ENCODE results near the gene CMIP. TPM values are rescaled to one million over a fixed set of nuclear protein-coding genes. Genes with fewer than 3 reads are reported as not detected.

The CMIP gene
- polyA plus RNA-seq, 1 of the 3 experiments (the other 2 are of a cell fraction) = 5.4 TPM

- no peak overlapping the region for H2AFZ ChIP-seq (ENCODE audit: low read depth)
- no peak for TF ChIP-seq EP300 (IDR thresholded peaks at IDR 0.05; ENCODE audit: borderline replicate concordance in 1 of 2, low read depth in 1 of 2, low read length in 1 of 2)
- TF ChIP-seq TCF12 (IDR thresholded peaks at IDR 0.05) = no peak
- TF ChIP-seq RAD21 (IDR thresholded peaks at IDR 0.05; ENCODE audit: low read length) = no peak
- no peak for DNase-seq
- no peaks in the 10 kb centered on the region for H3F3A ChIP-seq (replicated peaks; ENCODE audit: insufficient read depth)
- no peak overlapping the region for H3K9ac ChIP-seq
- H3K36me3 ChIP-seq (replicated peaks in 1 of 2; ENCODE audit: control insufficient read depth in 1 of 2, insufficient read depth in 2 of 2, low read length in 1 of 2) = no peaks in the 10 kb centered on the region
- H3K4me2 ChIP-seq = no peak overlapping the region
- H3K4me1 ChIP-seq (ENCODE audit: control insufficient read depth in 1 of 2, insufficient read depth in 2 of 2, low read depth in 1 of 2, low read length in 1 of 2) = peaks cover 5 to 16% of the 10 kb centered on the region in 2 experiments; a peak in 1 of 4 replicates
- no peaks in the 10 kb centered on the region for H3K27me3 ChIP-seq (ENCODE audit: insufficient read depth)
- 84% methylated on average over 15 of the region's 15 CpGs for WGBS (ENCODE audit: low lambda C conversion rate)
- ChIA-PET CTCF (interaction anchor here (1.7 kb wide), 1 partner anchor 12 kb away, joined by 4 read pairs; no protein-coding TSS in a partner anchor), POLR2A (no interaction called here)
- H3K4me3 ChIP-seq (ENCODE audit: low read depth in 2 of 2, low read length in 1 of 2) = no peak overlapping the region
- H3K79me2 ChIP-seq (ENCODE audit: insufficient read depth) = no peaks in the 10 kb centered on the region
- H3K27ac ChIP-seq (ENCODE audit: low read depth in 2 of 2, low read length in 1 of 2) = no peak overlapping the region
- no peaks in the 10 kb centered on the region for H3K9me3 ChIP-seq
- peaks cover 7% of the 10 kb centered on the region; the same call in 1 of the 2 replicates for H4K20me1 ChIP-seq (ENCODE audit: insufficient read depth)
- no peaks in the 10 kb centered on the region for H3K9me2 ChIP-seq
Measured at GRCh38 chr16:81635063-81635937, 190.7 kb downstream of the CMIP start.

GRCh38 chr16:81636298-81636993 is 191.8 kb downstream of the CMIP start:
- Histone ChIP-seq H3K27me3 (ENCODE audit: insufficient read depth) (no peaks in the 10 kb centered on the region), H3K4me2 (no peak overlapping the region), H3K79me2 (ENCODE audit: insufficient read depth) (no peaks in the 10 kb centered on the region), H3K4me3 (ENCODE audit: low read depth in 2 of 2, low read length in 1 of 2) (no peak overlapping the region), H3K36me3 (replicated peaks in 1 of 2; ENCODE audit: control insufficient read depth in 1 of 2, insufficient read depth in 2 of 2, low read length in 1 of 2) (no peaks in the 10 kb centered on the region), H4K20me1 (ENCODE audit: insufficient read depth) (peaks cover 7% of the 10 kb centered on the region; the same call in 1 of the 2 replicates), H3K9me2 (no peaks in the 10 kb centered on the region), H2AFZ (ENCODE audit: low read depth) (no peak overlapping the region), H3K27ac (ENCODE audit: low read depth in 2 of 2, low read length in 1 of 2) (no peak overlapping the region), H3K9ac (no peak overlapping the region), H3F3A (replicated peaks; ENCODE audit: insufficient read depth) (no peaks in the 10 kb centered on the region), H3K4me1 (ENCODE audit: control insufficient read depth in 1 of 2, insufficient read depth in 2 of 2, low read depth in 1 of 2, low read length in 1 of 2) (peaks cover 5 to 26% of the 10 kb centered on the region in 2 experiments; a peak in 1 of 4 replicates), H3K9me3 (no peaks in the 10 kb centered on the region)
- no peak for TF ChIP-seq TAF1 (IDR thresholded peaks at IDR 0.05; ENCODE audit: borderline replicate concordance, low read depth, low read length)
- no peak for TF ChIP-seq EP300 (IDR thresholded peaks at IDR 0.05; ENCODE audit: borderline replicate concordance in 1 of 2, low read depth in 1 of 2, low read length in 1 of 2)
- no peak for TF ChIP-seq MAX (IDR thresholded peaks at IDR 0.05; ENCODE audit: low read depth)
- no peak for TF ChIP-seq RFX5 (IDR thresholded peaks at IDR 0.05; ENCODE audit: low read length)
- TF ChIP-seq RAD21 (IDR thresholded peaks at IDR 0.05; ENCODE audit: low read length) = no peak
- TF ChIP-seq PBX3 (IDR thresholded peaks at IDR 0.05) = no peak
- TF ChIP-seq RXRA (IDR thresholded peaks at IDR 0.05; ENCODE audit: borderline replicate concordance, low read depth) = no peak
- no peak for TF ChIP-seq NRF1 (IDR thresholded peaks at IDR 0.05; ENCODE audit: low read depth, low read length)
- no peak for TF ChIP-seq CTCF (IDR thresholded peaks at IDR 0.05)
- TF ChIP-seq SMC3 (IDR thresholded peaks at IDR 0.05; ENCODE audit: low read depth, low read length) = no peak
- TF ChIP-seq GABPA (IDR thresholded peaks at IDR 0.05; ENCODE audit: low read depth) = no peak
- TF ChIP-seq YY1 (IDR thresholded peaks at IDR 0.05; ENCODE audit: low read depth) = no peak
- no peak for TF ChIP-seq FOSL2 (IDR thresholded peaks at IDR 0.05; ENCODE audit: borderline replicate concordance, low read depth)
- no peak for TF ChIP-seq TCF12 (IDR thresholded peaks at IDR 0.05)
- no peak for TF ChIP-seq FOXJ3 (CRISPR knock-in tag; IDR thresholded peaks at IDR 0.05)
- TF ChIP-seq SIN3A (IDR thresholded peaks at IDR 0.05; ENCODE audit: borderline replicate concordance, low read depth, low read length) = no peak
- no peak for TF ChIP-seq GATA2 (CRISPR knock-in tag; IDR thresholded peaks at IDR 0.05)
- ChIA-PET POLR2A (no interaction called here), CTCF (interaction anchor here (0.7 to 1.7 kb wide), 2 partner anchors 13 to 194 kb away, joined by 3 to 4 read pairs; no protein-coding TSS in a partner anchor)
- WGBS (ENCODE audit: low lambda C conversion rate) = 86% methylated on average over 16 of the region's 16 CpGs
- DNase-seq = no peak

Measured in SK-N-SH (cell line).